ENCODE results near the gene TASP1. TPM values are rescaled to one million over a fixed set of nuclear protein-coding genes. Genes with fewer than 3 reads are reported as not detected.
"Not testable (repeated sequence)": the region's sequence is repeated elsewhere in the genome, so short reads cannot be mapped to it uniquely, and the experiment has no call there.

Gene TASP1
- polyA plus RNA-seq, 1 donor = 6.6 TPM

GRCh38 chr20:13648291-13649228 is 9.8 kb upstream of the TASP1 start:
- no peak for DNase-seq

GRCh38 chr20:13644010-13644409 is 5.3 kb upstream of the TASP1 start:
- no peak for DNase-seq

GRCh38 chr20:13639150-13639497 is 392 bp upstream of the TASP1 start:
- no peak for DNase-seq

- no peak for DNase-seq
These were observed 603 bp downstream of the TASP1 start for GRCh38 chr20:13638162-13638495.

- DNase-seq = no peak
These were observed 6.3 kb downstream of the TASP1 start for GRCh38 chr20:13632431-13632830.

- not testable (repeated sequence) for DNase-seq
These were observed 11.2 kb downstream of the TASP1 start for GRCh38 chr20:13627525-13627924.

- DNase-seq = no peak
These were observed 12.0 kb downstream of the TASP1 start for GRCh38 chr20:13626724-13627123.

- DNase-seq = no peak
These were observed 13.3 kb downstream of the TASP1 start for GRCh38 chr20:13625304-13625979.

- DNase-seq = not testable (repeated sequence)
These were observed 19.3 kb downstream of the TASP1 start for GRCh38 chr20:13619415-13619814.

- not testable (repeated sequence) for DNase-seq
These were observed 20.3 kb downstream of the TASP1 start for GRCh38 chr20:13618456-13618855.

- DNase-seq = not testable (repeated sequence)
These were observed 21.1 kb downstream of the TASP1 start for GRCh38 chr20:13617585-13617984.

GRCh38 chr20:13616713-13617112 is 22.0 kb downstream of the TASP1 start:
- DNase-seq = not testable (repeated sequence)

GRCh38 chr20:13613917-13614316 is 24.8 kb downstream of the TASP1 start:
- no peak for DNase-seq

- DNase-seq = no peak
These were observed 27.1 kb downstream of the TASP1 start for GRCh38 chr20:13611611-13612125.

- DNase-seq = no peak
These were observed 28.5 kb downstream of the TASP1 start for GRCh38 chr20:13610184-13610583.

- DNase-seq = no peak
These were observed 30.7 kb downstream of the TASP1 start for GRCh38 chr20:13608066-13608465.

GRCh38 chr20:13593423-13593822 is 45.3 kb downstream of the TASP1 start:
- not testable (repeated sequence) for DNase-seq

- DNase-seq = no peak
These were observed 50.7 kb downstream of the TASP1 start for GRCh38 chr20:13588049-13588448.

- no peak for DNase-seq
These were observed 51.4 kb downstream of the TASP1 start for GRCh38 chr20:13587370-13587769.

- no peak for DNase-seq
These were observed 52.6 kb downstream of the TASP1 start for GRCh38 chr20:13586133-13586532.

- DNase-seq = no peak
These were observed 57.3 kb downstream of the TASP1 start for GRCh38 chr20:13581451-13581850.

GRCh38 chr20:13580707-13581106 is 58.0 kb downstream of the TASP1 start:
- no peak for DNase-seq

GRCh38 chr20:13574071-13574470 is 64.7 kb downstream of the TASP1 start:
- peak; percentile 13 for DNase-seq

- DNase-seq = no peak
These were observed 67.1 kb downstream of the TASP1 start for GRCh38 chr20:13571662-13572061.

Data from hindlimb muscle (tissue), 1 donor.